ENCODE results near the gene FAM240B.
A peak's percentile ranks its signal among the peaks of the same experiment; 100 is the strongest.

FAM240B gene

GRCh38 chr9:38700695-38701094 lies 19.2 kb downstream of the FAM240B start:
- DNase-seq (ENCODE audit: low read depth in 1 of 2, low spot score in 1 of 2), result no peak

- no peak for DNase-seq (ENCODE audit: low read depth in 1 of 2, low spot score in 1 of 2)
These were observed 20.6 kb downstream of the FAM240B start for GRCh38 chr9:38699337-38699736.

- DNase-seq (ENCODE audit: low read depth in 1 of 2, low spot score in 1 of 2), result no peak
These were observed 22.1 kb downstream of the FAM240B start for GRCh38 chr9:38697776-38698300.

- no peak for DNase-seq (ENCODE audit: low read depth in 1 of 2, low spot score in 1 of 2)
These were observed 22.9 kb downstream of the FAM240B start for GRCh38 chr9:38696999-38697398.

GRCh38 chr9:38694676-38695075 lies 25.3 kb downstream of the FAM240B start:
- no peak for DNase-seq (ENCODE audit: low read depth in 1 of 2, low spot score in 1 of 2)

GRCh38 chr9:38692707-38693106 lies 27.2 kb downstream of the FAM240B start:
- no peak for DNase-seq (ENCODE audit: low read depth in 1 of 2, low spot score in 1 of 2)

GRCh38 chr9:38690574-38690973 lies 29.4 kb downstream of the FAM240B start:
- no peak for DNase-seq (ENCODE audit: low read depth in 1 of 2, low spot score in 1 of 2)

GRCh38 chr9:38689678-38690077 lies 30.3 kb downstream of the FAM240B start:
- DNase-seq (ENCODE audit: low read depth in 1 of 2, low spot score in 1 of 2), result no peak

- no peak for DNase-seq (ENCODE audit: low read depth in 1 of 2, low spot score in 1 of 2)
These were observed 31.9 kb downstream of the FAM240B start for GRCh38 chr9:38687992-38688391.

- peak in 1 of 2 donors; percentile 25 for DNase-seq (ENCODE audit: low read depth in 1 of 2, low spot score in 1 of 2)
These were observed 32.5 kb downstream of the FAM240B start for GRCh38 chr9:38687389-38687842.

- no peak for DNase-seq (ENCODE audit: low read depth in 1 of 2, low spot score in 1 of 2)
These were observed 33.0 kb downstream of the FAM240B start for GRCh38 chr9:38686933-38687332.

- DNase-seq (ENCODE audit: low read depth in 1 of 2, low spot score in 1 of 2), result no peak
These were observed 34.4 kb downstream of the FAM240B start for GRCh38 chr9:38685535-38685934.

GRCh38 chr9:38683336-38683735 lies 36.6 kb downstream of the FAM240B start:
- DNase-seq (ENCODE audit: low read depth in 1 of 2, low spot score in 1 of 2), result no peak

GRCh38 chr9:38682713-38683112 lies 37.2 kb downstream of the FAM240B start:
- no peak for DNase-seq (ENCODE audit: low read depth in 1 of 2, low spot score in 1 of 2)

- DNase-seq (ENCODE audit: low read depth in 1 of 2, low spot score in 1 of 2), result no peak
These were observed 38.1 kb downstream of the FAM240B start for GRCh38 chr9:38681747-38682227.

- no peak for DNase-seq (ENCODE audit: low read depth in 1 of 2, low spot score in 1 of 2)
These were observed 39.0 kb downstream of the FAM240B start for GRCh38 chr9:38680837-38681445.

GRCh38 chr9:38677660-38678303 lies 42.2 kb downstream of the FAM240B start:
- DNase-seq (ENCODE audit: low read depth in 1 of 2, low spot score in 1 of 2), result no peak

GRCh38 chr9:38675831-38676230 lies 44.1 kb downstream of the FAM240B start:
- no peak for DNase-seq (ENCODE audit: low read depth in 1 of 2, low spot score in 1 of 2)

- DNase-seq (ENCODE audit: low read depth in 1 of 2, low spot score in 1 of 2), result no peak
These were observed 44.7 kb downstream of the FAM240B start for GRCh38 chr9:38675211-38675610.

- DNase-seq (ENCODE audit: low read depth in 1 of 2, low spot score in 1 of 2), result no peak
These were observed 46.3 kb downstream of the FAM240B start for GRCh38 chr9:38673399-38674193.

GRCh38 chr9:38671748-38672147 lies 48.2 kb downstream of the FAM240B start:
- no peak for DNase-seq (ENCODE audit: low read depth in 1 of 2, low spot score in 1 of 2)

- DNase-seq (ENCODE audit: low read depth in 1 of 2, low spot score in 1 of 2), result no peak
These were observed 48.6 kb downstream of the FAM240B start for GRCh38 chr9:38671372-38671731.

Measured in activated CD4-positive, alpha-beta T cell treated with anti-CD3 and anti-CD28 coated beads, Interleukin-2, amount 50 U/mL, for 24 hours (primary cell).